HCT116 (cell line): ENCODE measurements around the gene ATRN. TPM values are rescaled to one million over a fixed set of nuclear protein-coding genes. Genes with fewer than 3 reads are reported as not detected.

Experiments
- ATAC-seq: fragments of 200-7000 bp; cut with Tn5 transposase; 2 replicates; pipeline ENCODE4 v1.9.1; 2020; ENCODE audit warnings: mild to moderate bottlenecking, moderate library complexity
- BruUV-seq: library from RNA; stranded (reverse); fragments of 400-500 nt; replicated peaks from 2 replicates; lab custom pipeline; 2021; lab: Mats Ljungman, UMichigan
- CTCF ChIA-PET: fragments of 300-600 bp; sonication (Branson Sonifier 250); formaldehyde crosslinking; loops from one replicate; lab custom pipeline; 2021; ENCODE audit warnings: antibody characterized with exemption; lab: Charles Lee
- POLR2A ChIA-PET: fragments of 300-600, 350-600 bp; sonication (Branson Sonifier 250); formaldehyde crosslinking; loops from one replicate; lab custom pipeline; 2021; ENCODE audit warnings: antibody characterized with exemption; lab: Charles Lee
- RAD21 ChIA-PET, 2 experiments: fragments of 300-600 bp; sonication (Branson Sonifier 250); formaldehyde crosslinking; loops; one replicate each; lab custom pipeline; 2023; ENCODE audit warnings: low total read pairs in 2 of 2; ENCODE audit not compliant: uncharacterized antibody in 2 of 2, unreplicated experiment in 2 of 2, low non-redundant PET in 1 of 2; lab: Charles Lee
- DNase-seq: peaks from one replicate; pipeline ENCODE4 v3.0.0-alpha.2; 2010; ENCODE audit warnings: low read depth, low spot score
- H2AFZ ChIP-seq: fragments of 200-600 bp; shearing (Covaris generic), sonication (generic); 2 replicates; pipeline ENCODE4 v1.6.1; 2017; ENCODE audit warnings: low read depth, mixed run types, mixed read lengths, antibody characterized with exemption, low read length; ENCODE audit not compliant: poor library complexity, severe bottlenecking
- H3K27ac ChIP-seq: 2 replicates; pipeline ENCODE4 v1.5.1; 2012; ENCODE audit warnings: low read depth, low read length
- H3K27me3 ChIP-seq: fragments of 200-600 bp; sonication (generic); 2 replicates; pipeline ENCODE4 v1.6.1; 2016; ENCODE audit warnings: mixed run types, low read length, mixed read lengths; ENCODE audit not compliant: insufficient read depth
- H3K36me3 ChIP-seq, 2 experiments: fragments of 200-500 bp in 1 of 2; fragments of 200-600 bp in 1 of 2; sonication (Bioruptor generic) in 1 of 2; sonication (generic) in 1 of 2; 2 replicates each; pipeline versions ENCODE4 v1.5.1 to v1.6.1; 2014 to 2016; ENCODE audit warnings: low read length in 2 of 2, inconsistent platforms in 1 of 2, mixed read lengths in 1 of 2, mixed run types in 1 of 2; ENCODE audit not compliant: insufficient read depth in 2 of 2, control insufficient read depth in 1 of 2
- H3K4me1 ChIP-seq, 2 experiments: fragments of 200-600 bp in 1 of 2; sonication (generic) in 1 of 2; 2 replicates each; pipeline versions ENCODE4 v1.5.1 to v1.6.1; 2012 to 2017; ENCODE audit warnings: low read length in 2 of 2, inconsistent platforms in 1 of 2, mild to moderate bottlenecking in 1 of 2, mixed read lengths in 1 of 2, mixed run types in 1 of 2, moderate library complexity in 1 of 2; ENCODE audit not compliant: insufficient read depth in 2 of 2, control insufficient read depth in 1 of 2
- H3K4me2 ChIP-seq: fragments of 200-600 bp; sonication (generic); 2 replicates; pipeline ENCODE4 v1.6.1; 2017; ENCODE audit warnings: mixed run types, low read length, mixed read lengths
- H3K4me3 ChIP-seq, 2 experiments: fragments of 200-600 bp in 1 of 2; sonication (generic) in 1 of 2; replicated peaks in 1 of 2; 2 replicates each; pipeline ENCODE4 v1.5.1; 2011 to 2016; ENCODE audit warnings: low read length in 2 of 2, control low read depth in 1 of 2, low read depth in 1 of 2, mild to moderate bottlenecking in 1 of 2, mixed read lengths in 1 of 2, mixed run types in 1 of 2
- H3K79me2 ChIP-seq: fragments of 200-600 bp; sonication (generic); 2 replicates; pipeline ENCODE4 v1.6.1; 2017; ENCODE audit warnings: mild to moderate bottlenecking, mixed run types, low read length, moderate library complexity, mixed read lengths; ENCODE audit not compliant: insufficient read depth
- H3K9ac ChIP-seq: fragments of 200-600 bp; sonication (generic); 2 replicates; pipeline ENCODE4 v1.6.1; 2016; ENCODE audit warnings: low read length, mixed read lengths
- H3K9me2 ChIP-seq: fragments of 200-600 bp; sonication (generic), shearing (Covaris generic); 2 replicates; pipeline ENCODE4 v1.6.1; 2017; ENCODE audit warnings: mixed run types, mild to moderate bottlenecking, moderate library complexity; ENCODE audit not compliant: insufficient read depth
- H3K9me3 ChIP-seq, 2 experiments: fragments of 200-500 bp in 1 of 2; fragments of 200-600 bp in 1 of 2; sonication (Bioruptor generic) in 1 of 2; sonication (generic) in 1 of 2; 2 replicates each; pipeline ENCODE4 v1.6.1; 2014 to 2017; ENCODE audit warnings: low read length in 2 of 2, mixed read lengths in 2 of 2, inconsistent platforms in 1 of 2, low read depth in 1 of 2, mild to moderate bottlenecking in 1 of 2, mixed run types in 1 of 2, moderate library complexity in 1 of 2; ENCODE audit not compliant: control insufficient read depth in 1 of 2, insufficient read depth in 1 of 2
- H4K20me1 ChIP-seq: fragments of 200-600 bp; sonication (generic), shearing (Covaris generic); 2 replicates; pipeline ENCODE4 v1.6.1; 2017; ENCODE audit warnings: mixed run types, mild to moderate bottlenecking, moderate library complexity; ENCODE audit not compliant: insufficient read depth
- ATF3 ChIP-seq: IDR thresholded peaks from 2 replicates; pipeline ENCODE4 v1.6.1; 2012
- CTCF ChIP-seq, 3 experiments: fragments of 200-600 bp in 1 of 3; sonication (generic) in 1 of 3; IDR thresholded peaks in 2 of 3; conservative IDR thresholded peaks in 1 of 3; 2 replicates each; pipeline ENCODE4 v1.5.1; 2012 to 2017; ENCODE audit warnings: low read depth in 2 of 3, low read length in 2 of 3, antibody characterized with exemption in 1 of 3, borderline replicate concordance in 1 of 3, control low read depth in 1 of 3, mild to moderate bottlenecking in 1 of 3, mixed read lengths in 1 of 3, mixed run types in 1 of 3, moderate library complexity in 1 of 3; ENCODE audit not compliant: insufficient read depth in 1 of 3
- EGR1 ChIP-seq: IDR thresholded peaks from 2 replicates; pipeline ENCODE4 v1.6.1; 2012; ENCODE audit warnings: low read depth
- ELF1 ChIP-seq: IDR thresholded peaks from 2 replicates; pipeline ENCODE4 v1.6.1; 2012; ENCODE audit warnings: low read depth, borderline replicate concordance
- EZH2phosphoT487 ChIP-seq: fragments of 200-600 bp; IDR thresholded peaks from 2 replicates; pipeline ENCODE4 v1.6.1; 2018; ENCODE audit warnings: antibody characterized with exemption, borderline replicate concordance
- JUND ChIP-seq: IDR thresholded peaks from 2 replicates; pipeline ENCODE4 v1.6.1; 2012
- POLR2A ChIP-seq: IDR thresholded peaks from 2 replicates; pipeline ENCODE4 v1.7.0; 2011; ENCODE audit warnings: borderline replicate concordance; ENCODE audit not compliant: insufficient read depth, insufficient read length; ENCODE audit errors: extremely low read depth
- POLR2AphosphoS5 ChIP-seq: IDR thresholded peaks from 2 replicates; pipeline ENCODE4 v1.6.1; 2011; ENCODE audit warnings: mild to moderate bottlenecking, low read depth, low read length, moderate library complexity
- RAD21 ChIP-seq: IDR thresholded peaks from 2 replicates; pipeline ENCODE4 v1.6.1; 2012; ENCODE audit warnings: low read depth, mild to moderate bottlenecking
- REST ChIP-seq: IDR thresholded peaks from 2 replicates; pipeline ENCODE4 v1.6.1; 2012; ENCODE audit warnings: low read depth
- SP1 ChIP-seq: IDR thresholded peaks from 2 replicates; pipeline ENCODE4 v1.6.1; 2012; ENCODE audit warnings: low read depth
- SRF ChIP-seq: IDR thresholded peaks from 2 replicates; pipeline ENCODE4 v1.6.1; 2012; ENCODE audit warnings: low read depth
- TCF7L2 ChIP-seq: IDR thresholded peaks from 2 replicates; pipeline ENCODE4 v1.7.0; 2011; ENCODE audit warnings: borderline replicate concordance, inconsistent platforms; ENCODE audit not compliant: insufficient read depth, insufficient read length; ENCODE audit errors: extremely low read depth
- YY1 ChIP-seq: IDR thresholded peaks from 2 replicates; pipeline ENCODE4 v1.6.1; 2011; ENCODE audit warnings: low read length, low read depth, moderate library complexity, mild to moderate bottlenecking; ENCODE audit not compliant: insufficient replicate concordance; ENCODE audit errors: extremely low read depth
- ZFX ChIP-seq: fragments of 450-650 bp; IDR thresholded peaks from 2 replicates; pipeline ENCODE4 v1.6.1; 2017
- intact Hi-C: fragments of 100-400 bp; cut with micrococcal nuclease; formaldehyde crosslinking; loops from 2 replicates; pipeline ENCODE4 v1.10.0; 2022
- total RNA-seq: library from RNA; stranded (reverse); gene quantifications from one replicate; pipeline ENCODE4 v1.2.1, GENCODE V29; 2021; ENCODE audit not compliant: unreplicated experiment

The ATRN gene
- total RNA-seq, 1 experiment from 2014 or later = 24.4 TPM

GRCh38 chr20:3576363-3576762 is 105.5 kb downstream of the ATRN start:
- H3K36me3 ChIP-seq = 0 out of 4 replicates have a peak, but pooled peaks cover 2 to 6% of the 10 kb centered on the region in 2 experiments

More at GRCh38 chr20:3576363-3576762, 105.5 kb downstream of the ATRN start:
- TF ChIP-seq RAD21 (no peak), SP1 (no peak), REST (no peak), SRF (no peak), ATF3 (no peak), EZH2phosphoT487 (no peak), JUND (no peak), TCF7L2 (no peak), POLR2AphosphoS5 (no peak), ZFX (no peak), CTCF (IDR thresholded peaks at IDR 0.05 in 2 of 3, conservative IDR thresholded peaks at IDR 0.05 in 1 of 3; ENCODE audit: borderline replicate concordance in 1 of 3, insufficient read depth in 1 of 3, low read depth in 2 of 3, low read length in 2 of 3) (no peak), POLR2A (no peak), EGR1 (no peak), YY1 (no peak), ELF1 (no peak)
- Histone ChIP-seq H3K79me2 (no peaks in the 10 kb centered on the region), H3K9me2 (no peaks in the 10 kb centered on the region), H3K4me2 (no peak overlapping the region), H4K20me1 (no peaks in the 10 kb centered on the region), H3K9ac (no peak overlapping the region), H3K4me3 (no peak overlapping the region), H3K27ac (no peak overlapping the region), H3K9me3 (no peaks in the 10 kb centered on the region), H3K4me1 (no peaks in the 10 kb centered on the region), H3K27me3 (no peaks in the 10 kb centered on the region), H2AFZ (no peak overlapping the region)
- RAD21 ChIA-PET = no interaction called here
- intact Hi-C loops = no loop called here
- no peak for ATAC-seq
- CTCF ChIA-PET = interaction anchor here (5.0 kb wide), 1 partner anchor 13 kb away, joined by 15 read pairs; no protein-coding TSS in a partner anchor
- POLR2A ChIA-PET = no interaction called here
- no peak for DNase-seq
- no TSS peak for BruUV-seq
